Ascending aorta (tissue), 2 donors: Measurements from ENCODE around the gene ONECUT2. TPM values are rescaled to one million over a fixed set of nuclear protein-coding genes. Genes with fewer than 3 reads are reported as not detected.

Source experiments
- DNase-seq, 2 donors: peaks; one replicate each; pipeline ENCODE4 v3.0.0-alpha.2; 2019; ENCODE audit warnings: low spot score in 2 of 2
- H3K27ac ChIP-seq, 2 donors: fragments of 200-600 bp; sonication (generic); one replicate each; pipeline ENCODE4 v1.5.1; 2016 to 2017; ENCODE audit warnings: mild to moderate bottlenecking in 1 of 2
- H3K27me3 ChIP-seq: fragments of 200-600 bp; sonication (generic); one replicate; pipeline ENCODE4 v1.5.1; 2017
- H3K36me3 ChIP-seq, 2 donors: fragments of 200-600 bp; sonication (generic); one replicate each; pipeline ENCODE4 v1.5.1; 2016
- H3K4me1 ChIP-seq, 2 donors: fragments of 200-600 bp; sonication (generic); one replicate each; pipeline ENCODE4 v1.5.1; 2016 to 2017; ENCODE audit warnings: mild to moderate bottlenecking in 1 of 2
- H3K4me3 ChIP-seq, 2 donors: fragments of 200-600 bp; sonication (generic); one replicate each; pipeline ENCODE4 v1.5.1; 2016 to 2017; ENCODE audit warnings: mild to moderate bottlenecking in 1 of 2
- H3K9me3 ChIP-seq, 2 donors: fragments of 200-600 bp; sonication (generic); one replicate each; pipeline ENCODE4 v1.5.1; 2016
- CTCF ChIP-seq, 3 experiments: fragments of 200-600 bp in 2 of 3; fragments of 450-650 bp in 1 of 3; sonication (generic) in 2 of 3; IDR thresholded peaks; one replicate each; pipeline ENCODE4 v1.5.1; 2016 to 2019; ENCODE audit warnings: antibody characterized with exemption in 3 of 3, mild to moderate bottlenecking in 1 of 3, moderate library complexity in 1 of 3
- intact Hi-C: fragments of 100-400 bp; cut with DNase I; formaldehyde crosslinking; loops from one replicate; pipeline ENCODE4 v1.15.1; 2023
- total RNA-seq: library from RNA; depleted of rRNA; stranded (reverse); fragments of >200 nt; gene quantifications from one replicate; pipeline ENCODE4 v1.1.0, GENCODE V29; 2016

The ONECUT2 gene
- total RNA-seq, 1 donor from 2014 or later, result 0.11 TPM

- Histone ChIP-seq H3K36me3 (no peaks in the 10 kb centered on the region), H3K9me3 (no peaks in the 10 kb centered on the region), H3K4me1 (no peaks in the 10 kb centered on the region), H3K27ac (no peak overlapping the region), H3K27me3 (no peaks in the 10 kb centered on the region), H3K4me3 (no peak overlapping the region)
- TF ChIP-seq CTCF (IDR thresholded peaks at IDR 0.05), result no peak
- DNase-seq, result no peak
- intact Hi-C loops, result no loop called here
Measured at GRCh38 chr18:57538614-57539013, 103.4 kb downstream of the ONECUT2 start.

GRCh38 chr18:57539702-57540101 lies 104.5 kb downstream of the ONECUT2 start:
- TF ChIP-seq CTCF (IDR thresholded peaks at IDR 0.05), result no peak
- intact Hi-C loops, result no loop called here
- Histone ChIP-seq H3K36me3 (no peaks in the 10 kb centered on the region), H3K27ac (no peak overlapping the region), H3K9me3 (no peaks in the 10 kb centered on the region), H3K4me3 (no peak overlapping the region), H3K4me1 (no peaks in the 10 kb centered on the region), H3K27me3 (no peaks in the 10 kb centered on the region)
- no peak for DNase-seq

Other genes starting within 250 kb of the ONECUT2 start
- gene ST8SIA3, start 82.8 kb upstream of the ONECUT2 start, total RNA-seq, result not detected
- gene FECH, start 151.3 kb downstream of the ONECUT2 start, total RNA-seq, result 33.0 TPM
- 44.0 TPM for gene NARS1, start 186.5 kb downstream of the ONECUT2 start, total RNA-seq